ENCODE measurements around the gene MATR3.
A peak's percentile ranks its signal among the peaks of the same experiment; 100 is the strongest.
"Not testable (repeated sequence)": the region's sequence is repeated elsewhere in the genome, so short reads cannot be mapped to it uniquely, and the experiment has no call there.

The MATR3 gene

DNA sequence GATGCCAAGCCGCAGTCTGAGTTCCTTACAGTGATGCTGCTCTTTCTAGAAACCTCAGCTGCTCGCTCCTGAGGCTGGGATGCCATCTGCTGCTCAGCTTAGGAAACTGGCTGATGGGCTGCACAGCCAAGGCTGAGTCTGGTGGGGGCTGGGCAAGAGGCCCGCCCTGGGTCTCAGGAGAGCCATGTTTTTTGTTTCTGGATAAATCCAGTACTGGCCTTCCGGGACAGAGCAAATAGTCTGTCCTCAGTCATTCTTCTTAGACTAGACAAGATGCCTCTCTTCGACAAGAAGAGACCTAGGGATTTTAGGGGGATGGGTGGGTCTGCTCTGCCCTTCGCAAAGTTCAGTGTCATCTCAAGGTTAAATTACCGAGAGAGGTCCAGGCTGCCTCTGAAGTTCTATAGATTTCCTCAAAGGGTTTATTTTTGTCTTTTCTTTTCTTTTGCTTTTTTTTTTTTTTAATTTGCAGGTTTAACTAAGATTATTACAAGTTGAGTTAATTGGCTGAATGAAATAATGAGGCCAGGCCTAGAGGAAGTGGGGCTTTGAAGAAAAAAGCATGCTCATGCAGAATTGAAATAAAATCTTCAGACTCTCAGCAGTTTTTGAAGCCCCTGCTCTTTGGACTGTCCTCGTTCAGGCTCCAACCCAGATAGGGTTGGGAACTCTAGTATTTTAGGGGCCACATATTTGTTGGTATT, 30.6 kb upstream of the MATR3 start:
- no peak overlapping the region for H3K4me3 ChIP-seq (ENCODE audit: low read depth, low read length)
- no peaks in the 10 kb centered on the region for H3K79me2 ChIP-seq (ENCODE audit: control insufficient read depth, insufficient read depth, low read length, unreplicated experiment)
- no peak overlapping the region for H3K27ac ChIP-seq (ENCODE audit: low read depth, low read length)
- peak overlapping the region; percentile 56 for H2AFZ ChIP-seq (ENCODE audit: low read length, unreplicated experiment)
- peaks cover 10% of the 10 kb centered on the region for H3K4me1 ChIP-seq (ENCODE audit: control insufficient read depth, insufficient read depth, low read length, unreplicated experiment)
- peaks cover 4% of the 10 kb centered on the region; the same call in 1 of the 2 replicates for H3K27me3 ChIP-seq (ENCODE audit: insufficient read depth, low read length)
- no peaks in the 10 kb centered on the region for H3K36me3 ChIP-seq (ENCODE audit: insufficient read depth, low read length)

DNA sequence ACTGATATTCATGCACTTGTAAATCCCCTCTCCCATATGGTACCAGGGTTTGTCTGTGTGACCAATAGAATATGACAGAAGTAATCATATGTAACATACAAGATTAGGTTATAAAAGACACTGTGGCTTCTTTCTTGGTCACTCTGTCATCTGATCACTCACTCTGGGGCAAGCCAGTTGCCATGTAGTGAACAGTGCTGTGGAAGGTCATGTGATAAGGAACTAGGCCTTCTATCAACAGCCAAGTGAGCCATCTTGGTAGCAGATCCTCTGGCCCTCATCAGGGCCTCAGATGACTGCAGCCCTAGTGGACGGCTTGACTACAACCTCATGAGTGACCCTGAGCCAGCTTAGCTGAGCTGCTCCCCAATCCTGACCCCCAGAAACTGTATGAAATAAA, 30.0 kb upstream of the MATR3 start:
- peaks cover 4% of the 10 kb centered on the region; the same call in 1 of the 2 replicates for H3K27me3 ChIP-seq (ENCODE audit: insufficient read depth, low read length)
- H3K36me3 ChIP-seq (ENCODE audit: insufficient read depth, low read length) = no peaks in the 10 kb centered on the region
- no peak overlapping the region for H3K27ac ChIP-seq (ENCODE audit: low read depth, low read length)
- peak overlapping the region; percentile 24 for H2AFZ ChIP-seq (ENCODE audit: low read length, unreplicated experiment)
- H3K4me1 ChIP-seq (ENCODE audit: control insufficient read depth, insufficient read depth, low read length, unreplicated experiment) = peaks cover 10% of the 10 kb centered on the region
- H3K79me2 ChIP-seq (ENCODE audit: control insufficient read depth, insufficient read depth, low read length, unreplicated experiment) = no peaks in the 10 kb centered on the region
- no peak overlapping the region for H3K4me3 ChIP-seq (ENCODE audit: low read depth, low read length)

DNA sequence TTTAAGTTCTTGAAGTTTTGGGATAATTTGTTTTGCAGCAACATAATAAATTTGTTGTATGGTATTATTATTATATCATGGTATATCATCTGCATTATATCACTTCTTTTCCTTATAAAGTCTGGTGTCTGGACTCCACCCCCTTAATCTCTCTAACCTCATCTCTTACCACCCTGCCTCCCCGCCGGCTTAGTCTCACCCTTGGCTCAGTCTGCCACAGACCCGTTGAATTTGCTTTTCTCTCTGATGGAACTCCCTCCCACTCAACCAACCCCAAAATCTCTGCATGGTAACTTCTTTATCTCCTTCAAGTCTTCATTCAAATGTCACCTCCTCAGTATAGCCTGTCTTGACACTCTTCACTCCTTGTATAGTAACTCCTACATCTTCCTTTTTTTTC, 29.6 kb upstream of the MATR3 start:
- Histone ChIP-seq H3K36me3 (ENCODE audit: insufficient read depth, low read length) (no peaks in the 10 kb centered on the region), H3K4me1 (ENCODE audit: control insufficient read depth, insufficient read depth, low read length, unreplicated experiment) (peaks cover 10% of the 10 kb centered on the region)

DNA sequence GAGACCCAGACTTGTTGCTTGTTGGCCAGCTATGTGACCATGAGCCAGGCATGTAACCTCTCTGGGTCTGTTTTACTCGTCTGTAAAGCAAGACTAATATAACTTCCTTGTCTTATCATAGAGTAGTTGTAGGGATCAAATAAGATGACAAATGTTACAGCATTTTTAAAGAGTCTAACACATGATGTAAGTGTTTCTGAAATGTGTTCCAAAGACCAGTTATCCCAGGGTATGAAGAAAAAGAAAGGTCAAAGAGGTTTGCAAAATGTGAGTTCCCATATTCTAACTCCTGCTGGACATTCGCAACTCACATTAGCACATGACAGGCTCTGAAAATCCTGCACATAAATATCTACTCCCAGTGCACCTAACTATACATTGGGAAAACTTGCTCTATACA, 28.5 kb upstream of the MATR3 start:
- H3K4me1 ChIP-seq (ENCODE audit: control insufficient read depth, insufficient read depth, low read length, unreplicated experiment) = peaks cover 10% of the 10 kb centered on the region
- H3K4me3 ChIP-seq (ENCODE audit: low read depth, low read length) = no peak overlapping the region
- H3K79me2 ChIP-seq (ENCODE audit: control insufficient read depth, insufficient read depth, low read length, unreplicated experiment) = no peaks in the 10 kb centered on the region
- H3K36me3 ChIP-seq (ENCODE audit: insufficient read depth, low read length) = no peaks in the 10 kb centered on the region
- H2AFZ ChIP-seq (ENCODE audit: low read length, unreplicated experiment) = no peak overlapping the region
- no peaks in the 10 kb centered on the region for H3K27me3 ChIP-seq (ENCODE audit: insufficient read depth, low read length)
- no peak overlapping the region for H3K27ac ChIP-seq (ENCODE audit: low read depth, low read length)

More for the DNA sequence above, 29.6 kb upstream of the MATR3 start:
- no peaks in the 10 kb centered on the region for H3K79me2 ChIP-seq (ENCODE audit: control insufficient read depth, insufficient read depth, low read length, unreplicated experiment)
- no peak overlapping the region for H3K27ac ChIP-seq (ENCODE audit: low read depth, low read length)
- peak overlapping the region; percentile 24 for H2AFZ ChIP-seq (ENCODE audit: low read length, unreplicated experiment)
- peaks cover 4% of the 10 kb centered on the region; the same call in 1 of the 2 replicates for H3K27me3 ChIP-seq (ENCODE audit: insufficient read depth, low read length)
- H3K4me3 ChIP-seq (ENCODE audit: low read depth, low read length) = no peak overlapping the region

DNA sequence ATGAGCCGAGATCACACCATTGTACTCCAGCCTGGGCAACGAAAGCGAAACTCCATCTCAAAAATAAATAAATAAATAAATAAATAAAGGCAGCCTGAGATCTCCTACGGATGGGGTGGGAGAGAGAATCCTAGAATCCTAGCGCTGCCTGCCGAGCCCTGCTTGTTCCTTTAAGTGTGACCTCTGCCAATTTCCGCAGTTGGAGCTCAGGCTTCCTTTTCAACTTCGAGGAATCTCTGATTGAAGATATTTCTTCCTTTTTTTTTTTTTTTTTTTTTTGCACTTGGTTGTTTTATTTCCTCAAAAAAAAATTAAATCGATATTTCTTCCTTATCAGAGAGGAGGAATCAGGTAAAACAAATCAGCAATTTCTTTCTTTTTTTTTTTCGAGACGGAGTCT, 27.3 kb upstream of the MATR3 start:
- Histone ChIP-seq H2AFZ (ENCODE audit: low read length, unreplicated experiment) (no peak overlapping the region), H3K36me3 (ENCODE audit: insufficient read depth, low read length) (no peaks in the 10 kb centered on the region), H3K27me3 (ENCODE audit: insufficient read depth, low read length) (no peaks in the 10 kb centered on the region), H3K4me3 (ENCODE audit: low read depth, low read length) (no peak overlapping the region), H3K4me1 (ENCODE audit: control insufficient read depth, insufficient read depth, low read length, unreplicated experiment) (peaks cover 14% of the 10 kb centered on the region), H3K27ac (ENCODE audit: low read depth, low read length) (no peak overlapping the region), H3K79me2 (ENCODE audit: control insufficient read depth, insufficient read depth, low read length, unreplicated experiment) (no peaks in the 10 kb centered on the region)

DNA sequence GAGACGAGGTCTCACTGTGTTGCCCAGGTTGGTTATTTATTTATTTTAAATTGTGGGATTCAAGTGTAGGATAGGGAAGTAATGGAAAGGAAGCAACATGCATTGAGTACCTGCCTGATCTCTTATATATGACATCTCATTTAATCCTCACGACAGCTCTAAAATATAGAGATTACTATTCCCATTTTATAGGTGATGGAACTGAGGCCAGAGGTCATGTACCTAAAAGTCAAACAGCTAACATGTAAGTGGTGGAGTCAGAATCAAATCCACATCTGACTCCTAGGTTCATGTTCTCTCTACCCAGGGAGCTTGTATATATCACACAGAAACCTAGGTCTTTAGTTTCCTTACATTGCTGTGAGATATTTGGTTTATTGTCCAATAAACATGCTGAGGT, 26.1 kb upstream of the MATR3 start:
- Histone ChIP-seq H3K27me3 (ENCODE audit: insufficient read depth, low read length) (no peaks in the 10 kb centered on the region), H3K4me1 (ENCODE audit: control insufficient read depth, insufficient read depth, low read length, unreplicated experiment) (peaks cover 16% of the 10 kb centered on the region), H3K4me3 (ENCODE audit: low read depth, low read length) (no peak overlapping the region), H3K79me2 (ENCODE audit: control insufficient read depth, insufficient read depth, low read length, unreplicated experiment) (no peaks in the 10 kb centered on the region), H3K36me3 (ENCODE audit: insufficient read depth, low read length) (no peaks in the 10 kb centered on the region), H3K27ac (ENCODE audit: low read depth, low read length) (no peak overlapping the region), H2AFZ (ENCODE audit: low read length, unreplicated experiment) (no peak overlapping the region)

DNA sequence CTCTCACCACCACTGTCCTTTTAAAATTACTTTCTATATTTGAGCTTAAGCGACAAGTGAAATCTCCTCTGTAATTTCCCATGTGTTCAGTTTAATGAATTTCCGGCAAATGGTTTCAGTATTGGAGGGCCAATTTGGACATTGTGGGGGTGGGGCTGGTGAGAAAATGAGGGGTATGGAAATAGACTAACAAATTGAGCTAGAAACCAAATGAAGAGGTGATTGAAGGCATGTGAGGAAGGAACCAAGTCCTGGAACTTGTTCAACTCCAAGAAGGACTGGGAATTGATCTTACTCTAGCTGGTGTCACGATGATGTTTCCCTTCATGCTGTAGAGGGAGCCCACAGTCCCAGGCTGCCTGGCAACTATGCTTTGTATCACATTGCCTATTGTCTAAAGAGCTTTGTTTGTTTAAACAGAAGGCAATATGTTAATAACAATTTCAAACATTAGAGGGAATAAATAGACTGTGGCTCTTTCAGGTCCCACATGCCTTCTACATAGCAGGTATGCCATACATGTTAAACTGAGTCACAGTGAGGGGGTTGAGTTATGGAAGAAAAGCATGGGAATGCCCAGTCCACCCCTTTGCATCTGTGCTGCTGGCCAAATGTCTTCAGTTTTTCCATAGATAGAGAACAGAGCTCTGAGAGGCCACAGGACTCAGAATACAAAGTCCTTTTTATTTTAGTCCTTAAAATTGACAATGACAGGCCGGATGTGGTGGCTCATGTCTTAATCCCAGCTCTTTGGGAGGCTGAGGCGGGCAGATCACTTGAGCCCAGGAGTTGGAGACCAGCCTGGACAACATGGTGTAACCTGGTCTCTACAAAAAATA, 25.0 kb upstream of the MATR3 start:
- Histone ChIP-seq H3K27ac (ENCODE audit: low read depth, low read length) (no peak overlapping the region), H3K36me3 (ENCODE audit: insufficient read depth, low read length) (no peaks in the 10 kb centered on the region), H3K4me3 (ENCODE audit: low read depth, low read length) (no peak overlapping the region), H3K27me3 (ENCODE audit: insufficient read depth, low read length) (no peaks in the 10 kb centered on the region), H3K4me1 (ENCODE audit: control insufficient read depth, insufficient read depth, low read length, unreplicated experiment) (peaks cover 26% of the 10 kb centered on the region), H3K79me2 (ENCODE audit: control insufficient read depth, insufficient read depth, low read length, unreplicated experiment) (peaks cover 2% of the 10 kb centered on the region), H2AFZ (ENCODE audit: low read length, unreplicated experiment) (no peak overlapping the region)

DNA sequence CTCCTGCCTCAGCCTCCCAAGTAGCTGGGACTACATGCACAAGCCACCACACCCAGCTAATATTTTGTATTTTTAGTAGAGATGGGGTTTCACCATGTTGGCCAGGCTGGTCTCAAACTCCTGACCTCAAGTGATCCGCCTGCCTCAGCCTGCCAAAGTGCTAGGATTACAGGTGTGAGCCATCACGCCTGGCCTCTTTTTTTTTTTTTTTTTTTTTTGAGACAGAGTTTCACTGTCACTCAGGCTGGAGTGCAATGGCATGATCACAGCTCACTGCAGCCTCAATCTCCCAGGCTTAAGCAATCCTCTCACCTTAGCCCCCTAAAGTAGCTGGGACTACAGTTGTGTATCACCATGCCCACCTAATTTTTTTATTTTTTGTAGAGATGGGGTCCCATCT, 22.8 kb upstream of the MATR3 start:
- peak overlapping the region; percentile 55 for H3K27ac ChIP-seq (ENCODE audit: low read depth, low read length)
- not testable (repeated sequence) for H3K36me3 ChIP-seq (ENCODE audit: insufficient read depth, low read length); H2AFZ ChIP-seq (ENCODE audit: low read length, unreplicated experiment)

DNA sequence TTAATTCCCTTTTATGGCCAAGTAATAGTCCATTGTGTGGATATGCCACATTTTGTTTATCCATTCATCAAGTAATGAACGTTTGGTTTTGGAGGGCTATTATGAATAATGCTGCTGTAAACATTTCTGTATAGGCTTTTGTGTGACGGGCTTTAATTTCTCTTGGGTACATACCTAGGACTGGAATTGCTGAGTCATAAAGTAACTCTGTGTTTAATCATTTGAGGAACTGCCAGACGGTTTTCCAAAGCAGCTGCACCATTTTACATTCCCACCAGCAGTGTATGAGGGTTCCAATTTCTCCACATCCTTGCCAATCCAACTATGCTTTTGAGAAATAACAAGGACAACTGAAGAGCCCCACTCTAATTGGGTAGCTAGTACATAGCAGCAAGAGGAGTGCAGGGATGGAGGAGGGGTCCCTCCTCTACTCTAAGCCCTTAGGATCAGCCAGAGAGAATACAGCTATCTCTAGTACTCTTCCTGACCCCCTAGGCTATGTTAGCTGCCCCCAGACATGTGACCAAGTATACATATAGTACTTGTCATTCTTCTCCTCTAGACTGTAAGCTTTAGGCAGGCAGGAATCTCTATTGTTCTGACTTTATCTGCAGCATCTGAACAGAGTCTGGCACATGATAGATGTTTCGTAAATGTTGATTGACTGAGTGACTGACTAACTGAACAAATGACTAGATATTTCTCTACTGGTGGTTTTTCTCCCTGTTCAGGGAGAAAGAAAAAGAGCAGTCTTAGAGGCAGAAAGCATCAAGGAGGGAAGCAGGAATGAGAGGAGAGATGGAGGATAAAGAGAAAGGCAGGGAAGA, 22.1 kb upstream of the MATR3 start:
- peaks cover 26% of the 10 kb centered on the region for H3K79me2 ChIP-seq (ENCODE audit: control insufficient read depth, insufficient read depth, low read length, unreplicated experiment)
- peaks cover 37% of the 10 kb centered on the region for H3K4me1 ChIP-seq (ENCODE audit: control insufficient read depth, insufficient read depth, low read length, unreplicated experiment)
- no peak overlapping the region; the same call in 1 of the 2 replicates for H3K4me3 ChIP-seq (ENCODE audit: low read depth, low read length)
- H2AFZ ChIP-seq (ENCODE audit: low read length, unreplicated experiment) = no peak overlapping the region
- peak overlapping the region; percentile 55 for H3K27ac ChIP-seq (ENCODE audit: low read depth, low read length)
- H3K27me3 ChIP-seq (ENCODE audit: insufficient read depth, low read length) = no peaks in the 10 kb centered on the region
- H3K36me3 ChIP-seq (ENCODE audit: insufficient read depth, low read length) = peaks cover 3% of the 10 kb centered on the region; the same call in 1 of the 2 replicates

More for the DNA sequence above, 22.8 kb upstream of the MATR3 start:
- H3K27me3 ChIP-seq (ENCODE audit: insufficient read depth, low read length); H3K4me3 ChIP-seq (ENCODE audit: low read depth, low read length): not testable (repeated sequence)
- Histone ChIP-seq H3K79me2 (ENCODE audit: control insufficient read depth, insufficient read depth, low read length, unreplicated experiment) (peaks cover 19% of the 10 kb centered on the region), H3K4me1 (ENCODE audit: control insufficient read depth, insufficient read depth, low read length, unreplicated experiment) (peaks cover 33% of the 10 kb centered on the region)
